Activated T-cell treated with anti-CD3 and anti-CD28 coated beads for 1 hour (primary cell): ENCODE data around the gene VPS26B.
"Not testable (repeated sequence)": the region's sequence is repeated elsewhere in the genome, so short reads cannot be mapped to it uniquely, and the experiment has no call there.

Source experiments
- DNase-seq: peaks from one replicate; pipeline ENCODE4 v3.0.0-alpha.2; 2020; ENCODE audit warnings: low read depth

Gene VPS26B

GRCh38 chr11:134223836-134224709, at the start of gene VPS26B, which contains the start of gene NCAPD3:
Gene VPS26B, plus strand, starts transcription at chr11:134224671. Its CDS starts 452 bp downstream, at chr11:134225123.
Gene NCAPD3, minus strand, starts transcription at chr11:134223967. Its CDS starts 41 bp downstream, at chr11:134223926.
- peak; percentile 96 for DNase-seq

GRCh38 chr11:134176284-134176683, 48.2 kb upstream of the VPS26B start:
- DNase-seq = no peak

- DNase-seq = no peak
Measured at GRCh38 chr11:134178032-134178674, 46.3 kb upstream of the VPS26B start.

- no peak for DNase-seq
Measured at GRCh38 chr11:134181707-134182106, 42.8 kb upstream of the VPS26B start.

- DNase-seq = not testable (repeated sequence)
Measured at GRCh38 chr11:134188092-134188491, 36.4 kb upstream of the VPS26B start.

GRCh38 chr11:134196756-134197155, 27.7 kb upstream of the VPS26B start:
- no peak for DNase-seq

- no peak for DNase-seq
Measured at GRCh38 chr11:134199531-134199930, 24.9 kb upstream of the VPS26B start.

GRCh38 chr11:134200688-134201087, 23.8 kb upstream of the VPS26B start:
- DNase-seq = no peak

GRCh38 chr11:134202661-134203060, 21.8 kb upstream of the VPS26B start:
- DNase-seq = no peak

- no peak for DNase-seq
Measured at GRCh38 chr11:134205729-134206128, 18.7 kb upstream of the VPS26B start.

- no peak for DNase-seq
Measured at GRCh38 chr11:134206185-134206584, 18.3 kb upstream of the VPS26B start.

GRCh38 chr11:134207538-134208239, 16.8 kb upstream of the VPS26B start:
- DNase-seq = peak; percentile 57

GRCh38 chr11:134215836-134216235, 8.6 kb upstream of the VPS26B start:
- DNase-seq = no peak

GRCh38 chr11:134216816-134217215, 7.7 kb upstream of the VPS26B start:
- no peak for DNase-seq

- DNase-seq = no peak
Measured at GRCh38 chr11:134223121-134223520, 1.4 kb upstream of the VPS26B start.

- DNase-seq = peak; percentile 28
Measured at GRCh38 chr11:134224710-134225664, 516 bp downstream of the VPS26B start.

- DNase-seq = no peak
Measured at GRCh38 chr11:134226806-134227325, 2.4 kb downstream of the VPS26B start.

GRCh38 chr11:134228625-134229024, 4.2 kb downstream of the VPS26B start:
- no peak for DNase-seq

- no peak for DNase-seq
Measured at GRCh38 chr11:134229126-134229790, 4.8 kb downstream of the VPS26B start.

- DNase-seq = no peak
Measured at GRCh38 chr11:134230339-134230738, 5.9 kb downstream of the VPS26B start.
